Umbilical cord (tissue), 2 donors: ENCODE results near the gene ABCG4. TPM values are rescaled to one million over a fixed set of nuclear protein-coding genes. Genes with fewer than 3 reads are reported as not detected.
A peak's percentile ranks its signal among the peaks of the same experiment; 100 is the strongest.
"Not testable (repeated sequence)": the region's sequence is repeated elsewhere in the genome, so short reads cannot be mapped to it uniquely, and the experiment has no call there.

Experiments
- DNase-seq: peaks from one replicate; pipeline ENCODE4 v3.0.0-alpha.2; 2015; ENCODE audit warnings: low spot score
- total RNA-seq: library from RNA; depleted of rRNA; stranded (reverse); fragments of >200 nt; gene quantifications from one replicate; pipeline ENCODE4 v1.2.3, GENCODE V29; 2014; ENCODE audit warnings: low replicate concordance; ENCODE audit not compliant: insufficient read depth

ABCG4 gene
- total RNA-seq, 1 donor from 2014 or later, result 0.96 TPM

- DNase-seq, result no peak
These were observed 32.2 kb downstream of the ABCG4 start for GRCh38 chr11:119180729-119181676.

GRCh38 chr11:119181677-119182412 is 33.0 kb downstream of the ABCG4 start:
- no peak for DNase-seq

DNA sequence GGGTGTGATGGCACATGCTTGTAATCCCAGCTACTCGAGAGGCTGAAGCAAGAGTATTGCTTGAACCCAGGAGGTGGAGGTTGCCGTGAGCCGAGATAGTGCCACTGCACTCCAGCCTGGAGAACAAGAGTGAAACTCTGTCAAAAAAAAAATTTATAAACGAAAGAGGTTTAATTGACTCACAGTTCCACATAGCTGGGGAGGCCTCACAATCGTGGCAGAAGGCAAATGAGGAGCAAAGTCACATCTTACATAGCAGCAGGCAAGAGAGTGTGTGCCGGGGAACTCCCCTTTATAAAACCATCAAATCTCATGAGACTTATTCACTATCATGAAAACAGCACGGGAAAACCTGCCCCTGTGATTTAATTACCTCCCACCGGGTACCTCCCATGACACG is 35.5 kb downstream of the ABCG4 start:
- not testable (repeated sequence) for DNase-seq

GRCh38 chr11:119185981-119186634 is 37.3 kb downstream of the ABCG4 start:
- DNase-seq, result no peak

DNA sequence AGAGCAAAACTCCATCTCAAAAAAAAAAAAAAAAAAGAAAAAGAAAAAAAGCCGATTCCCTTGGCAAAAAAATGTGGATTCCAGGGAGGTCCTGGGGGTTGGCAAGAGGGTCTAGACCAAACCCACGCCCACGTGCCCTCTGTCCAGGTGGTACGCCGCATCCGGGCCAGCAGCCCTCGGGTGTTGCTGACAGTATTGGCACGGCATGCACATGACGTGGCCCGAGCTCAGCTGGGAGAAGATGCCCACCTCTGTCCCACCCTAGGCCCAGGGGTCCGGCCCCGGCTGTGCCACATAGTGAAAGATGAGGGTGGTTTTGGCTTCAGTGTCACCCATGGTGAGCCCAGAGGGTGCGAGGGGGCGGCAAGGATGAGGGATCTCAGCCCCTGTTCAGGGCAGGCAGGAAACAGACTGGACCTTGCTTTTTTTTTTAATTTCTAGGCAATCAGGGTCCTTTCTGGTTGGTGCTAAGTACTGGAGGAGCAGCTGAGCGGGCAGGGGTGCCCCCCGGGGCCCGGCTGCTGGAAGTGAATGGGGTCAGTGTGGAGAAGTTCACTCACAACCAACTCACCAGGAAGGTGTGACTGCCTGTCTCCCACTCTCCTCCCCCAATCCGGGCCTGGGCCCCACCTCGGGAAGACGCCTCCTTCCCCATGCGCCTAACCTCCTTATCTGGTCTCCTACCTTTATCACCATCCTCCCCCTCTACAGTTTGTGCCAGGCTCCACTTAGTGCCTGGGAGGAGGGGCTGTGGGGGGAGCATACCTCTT is 38.5 kb downstream of the ABCG4 start:
- no peak for DNase-seq

GRCh38 chr11:119188067-119188466 is 39.2 kb downstream of the ABCG4 start:
- no peak for DNase-seq

DNA sequence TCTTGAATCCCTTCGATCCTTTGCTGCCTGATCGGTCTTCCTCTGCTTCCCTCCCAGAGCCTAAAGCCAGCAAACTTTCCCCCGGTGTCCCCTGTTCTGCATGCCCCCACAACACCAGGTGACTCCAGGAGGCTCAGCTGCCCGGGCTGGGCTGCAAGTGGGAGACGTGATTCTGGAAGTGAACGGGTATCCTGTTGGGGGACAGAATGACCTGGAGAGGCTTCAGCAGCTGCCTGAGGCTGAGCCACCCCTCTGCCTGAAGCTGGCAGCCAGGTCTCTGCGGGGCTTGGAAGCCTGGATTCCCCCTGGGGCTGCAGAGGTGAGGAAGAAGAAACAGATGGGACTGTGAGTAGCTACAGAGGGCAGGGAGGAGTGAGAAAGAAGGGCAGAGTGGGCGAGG is 40.0 kb downstream of the ABCG4 start:
- no peak for DNase-seq

- no peak for DNase-seq
These were observed 40.5 kb downstream of the ABCG4 start for GRCh38 chr11:119189393-119189792.

- no peak for DNase-seq
These were observed 41.7 kb downstream of the ABCG4 start for GRCh38 chr11:119190531-119190930.

DNA sequence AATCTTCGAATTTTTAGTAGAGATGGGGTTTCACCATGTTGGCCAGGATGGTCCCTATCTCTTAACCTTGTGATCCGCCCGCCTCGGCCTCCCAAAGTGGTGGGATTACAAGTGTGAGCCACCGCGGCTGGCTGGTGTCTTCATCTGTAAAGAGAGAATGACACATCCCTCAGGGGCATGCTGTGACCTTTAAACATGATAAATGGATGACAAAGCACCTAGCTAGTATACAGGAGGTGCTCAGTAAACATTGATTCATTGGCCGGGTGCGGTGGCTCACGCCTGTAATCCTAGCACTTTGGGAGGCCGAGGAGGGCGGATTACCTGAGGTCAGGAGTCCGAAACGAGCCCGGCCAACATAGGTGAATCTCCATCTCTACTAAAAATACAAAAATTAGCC is 42.4 kb downstream of the ABCG4 start:
- not testable (repeated sequence) for DNase-seq

DNA sequence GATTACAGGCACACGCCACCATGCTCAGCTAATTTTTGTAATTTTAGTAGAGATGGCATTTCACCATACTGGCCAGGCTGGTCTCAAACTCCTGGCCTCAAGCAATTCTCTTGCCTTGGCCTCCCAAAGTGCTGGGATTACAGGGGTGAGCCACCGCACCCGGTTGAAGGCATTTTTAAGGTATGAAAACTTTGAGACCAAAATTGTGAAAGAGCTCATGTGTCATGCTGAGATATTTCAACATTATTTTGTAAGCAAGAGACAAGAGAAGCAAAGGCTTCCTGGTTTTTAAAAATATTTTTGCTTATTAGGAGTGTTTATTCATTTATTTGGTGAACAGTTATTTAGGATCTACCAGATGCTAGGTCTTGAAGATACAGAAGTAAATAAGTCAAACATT is 43.3 kb downstream of the ABCG4 start:
- DNase-seq, result no peak

DNA sequence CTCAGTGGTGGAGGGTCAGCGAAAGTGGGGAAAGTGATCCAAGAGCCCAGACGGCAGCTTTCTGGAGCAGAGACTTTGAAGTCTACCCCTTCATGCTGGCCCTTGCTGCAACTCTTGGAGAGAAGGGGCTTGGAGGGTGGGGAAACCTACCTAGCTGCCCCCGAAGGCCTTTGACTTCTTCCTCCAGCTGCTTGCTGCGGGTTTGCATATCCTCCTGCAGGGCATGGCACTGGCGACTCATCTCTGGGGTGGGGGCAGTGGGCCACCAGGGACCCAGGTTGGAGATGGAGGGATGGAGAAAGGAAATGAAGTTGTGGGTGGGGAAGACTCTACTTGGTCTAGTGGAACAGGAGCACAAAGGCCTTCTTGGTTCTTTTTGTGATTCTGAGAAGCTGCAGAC is 44.1 kb downstream of the ABCG4 start:
- no peak for DNase-seq

- no peak for DNase-seq
These were observed 44.8 kb downstream of the ABCG4 start for GRCh38 chr11:119193626-119194025.

DNA sequence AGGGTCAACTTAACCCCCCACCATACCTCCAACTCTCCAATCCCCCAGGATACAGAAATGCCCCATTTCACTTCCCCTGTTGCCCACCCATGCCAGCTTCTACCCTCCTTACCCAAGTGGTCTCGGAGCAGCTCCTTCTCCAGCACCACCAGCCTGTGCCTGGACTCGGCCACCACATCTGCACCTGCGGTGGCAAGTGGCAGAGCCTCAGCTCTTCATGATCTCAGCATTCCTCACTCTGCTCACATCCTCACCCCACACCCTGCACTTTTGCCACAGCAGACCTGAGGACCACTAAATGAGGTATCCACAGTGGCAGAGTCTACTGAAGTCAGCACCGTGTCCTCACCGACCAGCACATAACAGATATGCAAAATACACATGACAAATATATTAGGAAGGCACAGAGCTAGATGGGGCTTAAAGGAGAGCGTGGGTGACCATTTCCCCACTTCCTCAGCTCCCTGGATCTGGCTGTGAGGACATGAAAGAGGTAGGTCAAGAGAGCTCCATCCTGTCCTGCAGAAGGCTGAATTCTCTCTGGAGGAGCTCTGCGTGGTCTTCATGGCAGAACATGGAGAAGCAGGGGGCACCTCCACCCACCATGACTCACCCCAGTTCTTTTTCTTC is 46.1 kb downstream of the ABCG4 start:
- DNase-seq, result no peak

DNA sequence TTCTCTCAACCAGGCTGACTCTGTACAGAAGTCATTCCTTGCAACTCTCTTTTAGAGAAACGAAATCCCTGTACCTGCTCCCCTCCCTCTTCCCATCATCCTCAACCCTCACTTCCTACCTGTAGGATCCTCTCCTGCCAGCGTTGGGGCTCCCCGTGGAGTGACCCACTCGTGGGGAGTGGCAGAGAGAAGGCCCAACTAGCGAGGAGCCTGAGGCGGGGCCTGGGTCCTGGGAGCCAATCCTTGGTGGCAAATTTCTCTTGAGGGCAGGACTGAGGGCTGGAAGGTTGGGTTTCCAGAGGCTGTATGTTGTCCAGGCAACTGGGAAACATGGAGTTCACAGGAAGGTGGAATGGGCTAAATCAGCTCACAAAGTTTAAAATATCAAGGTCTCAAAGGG is 46.8 kb downstream of the ABCG4 start:
- peak; percentile 46 for DNase-seq

GRCh38 chr11:119196833-119197483 is 48.1 kb downstream of the ABCG4 start:
- peak; percentile 83 for DNase-seq

DNA sequence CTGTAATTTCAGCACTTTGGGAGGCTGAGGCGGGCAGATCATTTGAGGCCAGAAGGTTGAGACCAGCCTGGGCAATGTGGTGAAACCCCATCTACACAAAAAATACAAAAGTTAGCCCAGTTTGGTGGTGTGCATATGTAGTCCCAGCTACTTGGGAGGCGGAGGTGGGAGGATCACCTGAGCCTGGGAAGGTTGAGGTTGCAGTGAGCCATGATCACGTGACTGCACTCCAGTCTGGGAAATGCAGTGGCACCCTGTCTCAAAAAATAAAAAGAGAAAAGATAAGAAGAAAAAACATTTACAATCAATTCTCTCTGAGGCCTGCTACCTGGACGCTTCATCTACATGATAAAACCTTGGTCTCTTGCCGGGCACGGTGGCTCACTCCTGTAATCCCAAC is 50.1 kb downstream of the ABCG4 start:
- no peak for DNase-seq

GRCh38 chr11:119201236-119201635 is 52.4 kb downstream of the ABCG4 start:
- not testable (repeated sequence) for DNase-seq

DNA sequence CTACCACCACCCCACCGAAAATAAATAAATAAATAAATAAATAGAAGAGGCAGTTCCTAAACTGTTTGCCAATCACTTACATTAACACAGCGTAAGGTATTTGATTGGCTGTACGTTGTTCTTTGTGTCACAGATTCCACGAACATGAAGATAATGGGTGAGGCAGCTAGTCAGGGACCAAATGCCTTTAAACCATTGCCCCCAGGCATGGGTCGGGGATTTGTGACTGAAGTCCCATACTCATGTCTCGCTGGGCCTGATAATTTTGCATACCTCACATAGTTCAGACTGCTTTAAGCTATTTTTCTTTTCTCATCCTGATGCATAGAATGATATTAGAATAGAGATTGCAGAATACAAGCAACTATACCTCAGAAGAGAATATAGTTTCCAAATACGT is 53.7 kb downstream of the ABCG4 start:
- no peak for DNase-seq

DNA sequence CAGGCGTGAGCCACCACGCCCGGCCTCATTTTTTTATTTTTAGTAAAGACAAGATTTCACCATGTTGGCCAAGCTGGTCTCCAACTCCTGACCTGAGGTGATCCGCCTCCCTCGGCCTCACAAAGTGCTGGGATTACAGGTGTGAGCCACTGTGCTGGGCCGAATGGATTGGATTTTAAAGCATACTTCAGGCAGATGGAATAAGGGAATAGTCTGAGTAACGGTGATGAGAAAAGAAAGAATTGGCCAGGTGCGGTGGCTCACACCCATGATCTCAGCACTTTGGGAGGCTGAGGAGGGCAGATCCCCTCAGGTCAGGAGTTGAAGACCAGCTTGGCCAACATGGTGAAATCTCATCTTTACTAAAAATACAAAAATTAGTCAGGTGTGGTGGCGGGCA is 55.2 kb downstream of the ABCG4 start:
- no peak for DNase-seq
